Hepatocyte (in vitro differentiated cells): ENCODE measurements around the gene ATF6. TPM values are rescaled to one million over a fixed set of nuclear protein-coding genes. Genes with fewer than 3 reads are reported as not detected.

Experiments used
- DNase-seq: peaks from one replicate; pipeline ENCODE4 v3.0.0-alpha.2; 2016; ENCODE audit warnings: low spot score
- H2AFZ ChIP-seq: fragments of 200-600 bp; sonication (generic); 2 replicates; pipeline ENCODE4 v1.6.0; 2016; ENCODE audit warnings: antibody characterized with exemption, mild to moderate bottlenecking
- H3K27ac ChIP-seq: fragments of 200-600 bp; sonication (generic); 2 replicates; pipeline ENCODE4 v1.5.1; 2016; ENCODE audit warnings: mild to moderate bottlenecking
- H3K27me3 ChIP-seq: fragments of 200-600 bp; sonication (generic); 2 replicates; pipeline ENCODE4 v1.6.1; 2016
- H3K36me3 ChIP-seq: fragments of 200-600 bp; sonication (generic); replicated peaks from 2 replicates; pipeline ENCODE4 v1.5.1; 2016; ENCODE audit warnings: low read depth; ENCODE audit not compliant: insufficient read depth
- H3K4me1 ChIP-seq: fragments of 200-600 bp; sonication (generic); 2 replicates; pipeline ENCODE4 v1.5.1; 2016; ENCODE audit warnings: mild to moderate bottlenecking, moderate library complexity; ENCODE audit not compliant: insufficient read depth
- H3K4me2 ChIP-seq: fragments of 200-600 bp; sonication (generic); 2 replicates; pipeline ENCODE4 v1.6.0; 2016
- H3K4me3 ChIP-seq: fragments of 200-600 bp; sonication (generic); 2 replicates; pipeline ENCODE4 v1.5.1; 2016; ENCODE audit warnings: mild to moderate bottlenecking
- H3K79me2 ChIP-seq: fragments of 200-600 bp; sonication (generic); 2 replicates; pipeline ENCODE4 v1.6.0; 2017; ENCODE audit warnings: mild to moderate bottlenecking
- H3K9me2 ChIP-seq: fragments of 200-600 bp; sonication (generic); replicated peaks from 2 replicates; pipeline ENCODE4 v1.6.0; 2017; ENCODE audit warnings: mild to moderate bottlenecking; ENCODE audit not compliant: insufficient read depth
- H3K9me3 ChIP-seq: fragments of 200-600 bp; sonication (generic); 2 replicates; pipeline ENCODE4 v1.5.1; 2016; ENCODE audit warnings: low read depth, mild to moderate bottlenecking
- H4K20me1 ChIP-seq: fragments of 200-600 bp; sonication (generic); 2 replicates; pipeline ENCODE4 v1.6.0; 2016; ENCODE audit warnings: mild to moderate bottlenecking; ENCODE audit not compliant: insufficient read depth, poor library complexity, severe bottlenecking
- CTCF ChIP-seq: fragments of 200-600 bp; sonication (generic); IDR thresholded peaks from 2 replicates; pipeline ENCODE4 v1.5.1; 2016; ENCODE audit warnings: antibody characterized with exemption, mild to moderate bottlenecking; ENCODE audit not compliant: poor library complexity
- EZH2 ChIP-seq: fragments of 200-600 bp; sonication (generic); IDR thresholded peaks from 2 replicates; pipeline ENCODE4 v1.6.1; 2016; ENCODE audit warnings: antibody characterized with exemption, mild to moderate bottlenecking, borderline replicate concordance
- EZH2phosphoT487 ChIP-seq: fragments of 200-600 bp; sonication (generic); IDR thresholded peaks from one replicate; pipeline ENCODE4 v1.6.1; 2018; ENCODE audit warnings: antibody characterized with exemption, mild to moderate bottlenecking, low read depth, moderate library complexity; ENCODE audit not compliant: unreplicated experiment, severe bottlenecking
- WGBS: methylation state at CpG from one replicate; pipeline ENCODE4 v1.1.6; 2016; ENCODE audit warnings: low lambda C conversion rate; ENCODE audit errors: missing lambda C conversion rate; 5-methylcytosine and 5-hydroxymethylcytosine counted together
- polyA plus RNA-seq: library from polyadenylated mRNA; unstranded; fragments of >200 nt; fragmentation: Nextera tagmentation; extraction: Ambion mirVana; gene quantifications from 2 replicates; pipeline ENCODE4 v1.2.1, GENCODE V29; 2016
- total RNA-seq: library from RNA; depleted of rRNA; stranded (reverse); fragments of >200 nt; gene quantifications from 2 replicates; pipeline ENCODE4 v1.2.3, GENCODE V29; 2014

The ATF6 gene
- total and polyA plus RNA-seq, 2 experiments from 2014 or later = 15.3 to 29.8 TPM

DNA sequence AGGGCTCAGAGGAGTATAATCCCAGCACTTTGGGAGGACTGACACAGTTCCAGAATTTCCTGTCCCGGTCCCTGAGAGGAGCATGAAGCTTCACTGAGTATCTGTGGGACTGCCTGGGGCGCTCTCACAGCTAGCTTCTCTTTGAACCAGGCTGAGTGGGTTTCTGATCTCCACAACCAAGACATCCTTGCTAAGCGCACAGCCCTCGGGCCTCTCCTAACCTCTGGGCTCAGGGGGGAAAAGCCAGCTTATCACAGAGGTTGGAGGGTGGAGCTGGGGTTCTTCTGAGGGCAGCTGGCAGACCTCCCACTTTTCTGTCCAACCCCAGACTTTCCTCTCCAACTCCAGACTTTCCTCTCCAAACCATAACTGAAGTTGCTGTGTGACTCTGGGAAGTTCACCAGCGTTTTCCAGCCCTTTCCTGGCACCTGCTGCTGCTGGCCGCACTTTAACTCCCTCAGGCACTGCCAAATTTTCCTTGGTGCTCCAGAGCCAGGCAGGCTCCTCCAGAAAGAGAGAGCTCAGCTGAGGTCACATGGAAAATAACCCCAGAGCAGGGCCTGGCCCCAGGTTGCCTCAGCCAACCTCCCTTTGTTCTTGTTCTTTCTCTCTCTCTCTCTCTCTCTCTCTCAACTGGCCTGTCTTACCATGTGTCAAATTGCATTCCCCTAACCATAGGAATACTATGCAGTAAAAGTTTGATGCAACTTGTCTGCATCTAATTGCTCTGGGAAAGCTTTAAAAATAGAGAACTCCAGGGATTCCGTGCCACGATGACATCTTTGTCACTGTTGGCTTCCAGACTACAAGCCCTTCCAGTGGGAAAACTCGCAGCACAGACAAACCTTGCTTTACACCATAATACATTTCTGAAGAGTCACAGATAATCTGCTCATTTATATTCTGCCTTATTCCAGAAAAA lies 208.1 kb downstream of the ATF6 start:
- Histone ChIP-seq H3K4me2 (no peak overlapping the region), H3K4me3 (no peak overlapping the region), H2AFZ (no peak overlapping the region), H3K36me3 (no peaks in the 10 kb centered on the region), H3K27ac (no peak overlapping the region), H3K79me2 (no peaks in the 10 kb centered on the region), H3K27me3 (no peaks in the 10 kb centered on the region), H4K20me1 (no peaks in the 10 kb centered on the region), H3K9me3 (no peaks in the 10 kb centered on the region), H3K4me1 (no peaks in the 10 kb centered on the region), H3K9me2 (no peaks in the 10 kb centered on the region)
- 91% methylated on average over 9 of the region's 9 CpGs for WGBS
- TF ChIP-seq EZH2phosphoT487 (no peak), CTCF (no peak), EZH2 (no peak)
- DNase-seq = no peak

GRCh38 chr1:161978011-161978790 lies 212.1 kb downstream of the ATF6 start:
- WGBS = 97% methylated on average over 31 of the region's 31 CpGs
- H3K4me3 ChIP-seq = no peak overlapping the region
- DNase-seq = no peak
- H3K27ac ChIP-seq = no peak overlapping the region
- H4K20me1 ChIP-seq = no peaks in the 10 kb centered on the region
- no peaks in the 10 kb centered on the region for H3K4me1 ChIP-seq
- H2AFZ ChIP-seq = no peak overlapping the region
- no peaks in the 10 kb centered on the region for H3K27me3 ChIP-seq
- no peak for TF ChIP-seq CTCF
- TF ChIP-seq EZH2 = no peak
- H3K36me3 ChIP-seq = no peaks in the 10 kb centered on the region
- no peaks in the 10 kb centered on the region for H3K9me3 ChIP-seq
- no peaks in the 10 kb centered on the region for H3K9me2 ChIP-seq
- no peaks in the 10 kb centered on the region for H3K79me2 ChIP-seq
- H3K4me2 ChIP-seq = no peak overlapping the region

DNA sequence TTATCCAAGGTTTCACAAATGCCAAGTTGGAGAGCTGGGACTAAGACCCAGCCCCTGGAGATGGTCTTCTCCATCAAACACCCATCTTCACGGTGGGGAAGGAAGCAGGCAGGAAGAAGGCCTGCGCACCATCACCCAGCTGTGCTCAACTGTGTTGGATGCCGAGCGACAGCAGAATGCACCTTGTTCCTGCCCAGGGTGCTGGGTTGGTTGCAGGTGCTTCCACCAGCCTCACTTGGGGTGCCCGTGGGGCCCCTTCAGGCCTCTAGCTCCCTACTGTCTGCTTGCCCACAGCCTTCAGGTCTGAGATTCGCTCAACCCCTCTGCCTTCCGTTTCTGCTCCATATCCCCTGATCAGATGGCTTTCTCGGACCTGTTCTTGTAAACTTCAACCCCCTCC lies 215.0 kb downstream of the ATF6 start:
- Histone ChIP-seq H3K4me1 (no peaks in the 10 kb centered on the region), H3K4me2 (no peak overlapping the region), H2AFZ (no peak overlapping the region), H3K79me2 (no peaks in the 10 kb centered on the region), H3K27me3 (no peaks in the 10 kb centered on the region), H3K4me3 (no peak overlapping the region), H3K27ac (no peak overlapping the region), H3K36me3 (no peaks in the 10 kb centered on the region), H3K9me2 (no peaks in the 10 kb centered on the region), H4K20me1 (no peaks in the 10 kb centered on the region), H3K9me3 (no peaks in the 10 kb centered on the region)
- TF ChIP-seq EZH2 = no peak
- TF ChIP-seq CTCF = no peak
- no peak for TF ChIP-seq EZH2phosphoT487
- no peak for DNase-seq
- 84% methylated on average over 7 of the region's 8 CpGs for WGBS
